Neural crest cell (in vitro differentiated cells): Measurements from ENCODE around the gene SCN3A. TPM values are rescaled to one million over a fixed set of nuclear protein-coding genes. Genes with fewer than 3 reads are reported as not detected.

Experiments used
- DNase-seq: peaks from one replicate; pipeline ENCODE4 v3.0.0; 2021; ENCODE audit warnings: low read depth, mixed read lengths, low spot score
- H3K27ac Mint-ChIP-seq: one replicate; pipeline ENCODE4 v1.8.0; 2021; ENCODE audit warnings: mild to moderate bottlenecking, mixed read lengths; ENCODE audit not compliant: unreplicated experiment
- H3K27me3 Mint-ChIP-seq: 2 replicates; pipeline ENCODE4 v1.8.0; 2021; ENCODE audit warnings: low read depth, mild to moderate bottlenecking, mixed read lengths
- H3K36me3 Mint-ChIP-seq: 2 replicates; pipeline ENCODE4 v1.8.0; 2021; ENCODE audit warnings: low read depth, mild to moderate bottlenecking, mixed read lengths
- H3K4me1 Mint-ChIP-seq: 2 replicates; pipeline ENCODE4 v1.8.0; 2021; ENCODE audit warnings: mixed read lengths
- H3K4me3 Mint-ChIP-seq: one replicate; pipeline ENCODE4 v1.8.0; 2021; ENCODE audit warnings: mild to moderate bottlenecking, mixed read lengths
- H3K9me3 Mint-ChIP-seq: 2 replicates; pipeline ENCODE4 v1.8.0; 2021; ENCODE audit warnings: mixed read lengths
- CTCF ChIP-seq: fragments of 200-600 bp; sonication (generic); conservative IDR thresholded peaks from 2 replicates; pipeline ENCODE4 v1.5.0; 2021; ENCODE audit warnings: antibody characterized with exemption, mild to moderate bottlenecking
- total RNA-seq: library from RNA; stranded (reverse); gene quantifications from 2 replicates; pipeline ENCODE4 v1.2.1, GENCODE V29; 2021

The SCN3A gene
- total RNA-seq, 1 donor from 2014 or later, result 4.9 TPM

DNA sequence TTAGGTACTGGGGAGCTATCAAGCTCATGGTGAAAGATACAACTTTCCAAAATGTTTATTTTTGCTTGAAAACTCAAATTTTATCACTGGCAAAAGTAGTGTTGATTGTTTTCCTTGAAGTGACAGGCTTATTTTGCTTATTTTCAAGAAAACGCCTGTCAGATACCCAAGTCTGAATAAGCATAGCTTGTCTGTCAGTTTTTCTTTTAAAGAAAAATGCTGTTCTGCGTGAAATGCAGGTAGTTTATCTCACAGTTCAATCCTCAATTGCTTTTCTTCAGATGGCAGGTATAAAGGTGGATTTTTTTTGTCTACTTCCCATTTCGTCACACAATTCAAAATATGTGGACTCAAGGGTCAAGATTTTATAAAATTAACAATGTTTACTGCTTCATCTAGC is 145.9 kb downstream of the SCN3A start:
- no peak overlapping the region for H3K27ac Mint-ChIP-seq
- H3K9me3 Mint-ChIP-seq, result peaks cover 2% of the 10 kb centered on the region
- H3K36me3 Mint-ChIP-seq, result no peaks in the 10 kb centered on the region
- H3K4me3 Mint-ChIP-seq, result no peak overlapping the region
- H3K27me3 Mint-ChIP-seq, result no peaks in the 10 kb centered on the region
- H3K4me1 Mint-ChIP-seq, result peaks cover 16% of the 10 kb centered on the region
- no peak for DNase-seq
- TF ChIP-seq CTCF, result no peak

DNA sequence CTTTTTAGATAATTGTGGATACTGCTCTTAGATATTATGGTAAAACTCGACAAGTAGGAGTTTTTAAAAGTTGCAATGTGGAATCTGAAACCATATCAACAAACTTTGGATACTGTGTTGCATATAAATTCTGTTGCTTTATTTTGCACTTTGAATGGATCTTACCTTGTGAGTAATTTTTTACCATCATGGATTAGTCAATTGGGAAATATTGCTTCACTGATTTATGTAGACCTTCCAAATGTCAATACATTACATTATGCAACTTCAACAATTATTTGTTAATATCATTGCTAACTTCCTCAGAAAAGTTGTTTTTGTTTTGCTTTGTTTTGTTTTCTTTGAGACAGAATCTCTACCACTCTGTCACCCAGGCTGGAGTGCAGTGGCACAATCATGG is 146.5 kb downstream of the SCN3A start:
- no peaks in the 10 kb centered on the region for H3K27me3 Mint-ChIP-seq
- DNase-seq, result no peak
- no peak overlapping the region for H3K4me3 Mint-ChIP-seq
- H3K4me1 Mint-ChIP-seq, result peaks cover 16% of the 10 kb centered on the region
- no peak for TF ChIP-seq CTCF
- H3K27ac Mint-ChIP-seq, result no peak overlapping the region
- H3K36me3 Mint-ChIP-seq, result peaks cover under 1% of the 10 kb centered on the region
- H3K9me3 Mint-ChIP-seq, result peaks cover 3% of the 10 kb centered on the region

DNA sequence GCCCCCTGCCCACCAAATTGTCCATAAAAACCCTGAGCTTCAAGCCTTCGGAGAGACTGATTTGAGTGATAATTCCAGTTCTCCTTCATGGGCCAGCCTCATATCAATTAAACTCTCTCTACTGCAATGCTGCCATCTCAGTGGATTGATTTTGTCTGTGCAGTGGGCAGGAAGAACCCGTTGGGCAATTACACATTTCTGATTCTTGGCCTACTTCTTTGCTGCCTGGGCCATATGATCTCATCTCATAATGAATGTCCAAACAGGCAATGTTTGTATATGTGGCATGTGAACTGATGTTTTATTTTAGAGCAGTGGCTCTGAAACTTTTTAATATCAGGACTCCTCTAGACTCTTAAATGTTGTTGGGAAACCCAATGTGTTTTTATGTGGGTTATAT is 147.3 kb downstream of the SCN3A start:
- Mint-ChIP-seq H3K9me3 (peaks cover 5% of the 10 kb centered on the region), H3K36me3 (peaks cover 3% of the 10 kb centered on the region), H3K27ac (peak overlapping the region; percentile 14), H3K4me1 (peaks cover 16% of the 10 kb centered on the region), H3K4me3 (no peak overlapping the region), H3K27me3 (no peaks in the 10 kb centered on the region)
- DNase-seq, result no peak
- no peak for TF ChIP-seq CTCF

DNA sequence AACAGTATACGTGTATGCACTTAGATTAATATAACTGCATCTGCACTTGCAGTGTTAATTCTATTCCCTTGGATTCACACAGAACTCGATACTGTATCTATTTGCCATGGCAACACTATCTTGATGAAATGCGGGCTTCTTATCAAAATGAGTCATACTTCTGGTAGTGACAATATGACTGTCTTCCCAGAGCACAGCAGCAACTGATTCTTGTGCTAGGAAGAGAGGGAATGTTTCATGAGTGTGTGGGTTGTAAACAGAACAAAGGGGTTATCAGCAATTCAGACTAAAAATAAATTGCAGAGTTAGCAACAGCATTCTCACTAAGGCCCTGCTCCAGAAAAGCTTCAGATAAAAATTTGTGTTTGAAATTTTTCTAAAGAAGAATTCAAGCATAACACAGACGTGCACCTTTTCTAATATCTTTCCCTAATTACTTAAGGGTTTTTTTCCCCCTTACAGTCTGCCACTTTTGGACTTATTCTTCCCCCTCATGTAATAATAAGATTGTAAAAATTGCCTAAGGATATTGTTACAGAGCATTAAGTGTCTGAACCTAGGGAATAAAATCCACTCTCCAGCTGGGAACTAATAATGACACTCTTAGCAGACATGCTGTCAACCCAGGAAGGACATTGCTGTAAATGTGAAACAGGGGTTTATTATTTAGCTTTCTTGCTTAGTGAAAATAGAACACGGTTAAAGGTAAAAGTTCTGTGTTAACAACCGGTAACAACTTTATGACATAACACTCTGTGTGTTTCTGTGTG is 148.6 kb downstream of the SCN3A start:
- TF ChIP-seq CTCF, result no peak
- Mint-ChIP-seq H3K27ac (no peak overlapping the region), H3K9me3 (peaks cover 5% of the 10 kb centered on the region), H3K4me3 (no peak overlapping the region), H3K27me3 (no peaks in the 10 kb centered on the region), H3K36me3 (peaks cover 3% of the 10 kb centered on the region), H3K4me1 (peaks cover 16% of the 10 kb centered on the region)
- no peak for DNase-seq

GRCh38 chr2:165054652-165055051 is 149.2 kb downstream of the SCN3A start:
- Mint-ChIP-seq H3K4me3 (no peak overlapping the region), H3K4me1 (peaks cover 16% of the 10 kb centered on the region), H3K36me3 (peaks cover 3% of the 10 kb centered on the region), H3K27ac (no peak overlapping the region), H3K27me3 (no peaks in the 10 kb centered on the region), H3K9me3 (peaks cover 5% of the 10 kb centered on the region)
- no peak for DNase-seq
- no peak for TF ChIP-seq CTCF
